GM19328 (cell line): ENCODE results near the gene DNAJA4.
"Not testable (repeated sequence)": the region's sequence is repeated elsewhere in the genome, so short reads cannot be mapped to it uniquely, and the experiment has no call there.

ENCODE experiments used
- ATAC-seq: cut with Tn5 transposase; IDR thresholded peaks from one replicate; pipeline ENCODE4 v1.9.1; 2021; ENCODE audit warnings: mild to moderate bottlenecking, moderate library complexity; ENCODE audit not compliant: unreplicated experiment

The DNAJA4 gene

GRCh38 chr15:78243491-78243941 is 20.8 kb upstream of the DNAJA4 start:
- ATAC-seq = no peak

GRCh38 chr15:78244101-78244500 is 20.3 kb upstream of the DNAJA4 start:
- no peak for ATAC-seq

GRCh38 chr15:78244893-78245292 is 19.5 kb upstream of the DNAJA4 start:
- no peak for ATAC-seq

GRCh38 chr15:78245392-78245791 is 19.0 kb upstream of the DNAJA4 start:
- not testable (repeated sequence) for ATAC-seq

GRCh38 chr15:78245976-78246620 is 18.3 kb upstream of the DNAJA4 start:
- ATAC-seq = not testable (repeated sequence)

- no peak for ATAC-seq
Measured at GRCh38 chr15:78247911-78248310, 16.5 kb upstream of the DNAJA4 start.

GRCh38 chr15:78249131-78249530 is 15.2 kb upstream of the DNAJA4 start:
- ATAC-seq = no peak

GRCh38 chr15:78251136-78251535 is 13.2 kb upstream of the DNAJA4 start:
- no peak for ATAC-seq

- no peak for ATAC-seq
Measured at GRCh38 chr15:78255421-78256043, 8.8 kb upstream of the DNAJA4 start.

GRCh38 chr15:78256044-78256437 is 8.3 kb upstream of the DNAJA4 start:
- no peak for ATAC-seq

GRCh38 chr15:78257681-78258080 is 6.7 kb upstream of the DNAJA4 start:
- ATAC-seq = no peak

- ATAC-seq = no peak
Measured at GRCh38 chr15:78259232-78259631, 5.1 kb upstream of the DNAJA4 start.

- no peak for ATAC-seq
Measured at GRCh38 chr15:78260489-78260888, 3.9 kb upstream of the DNAJA4 start.

GRCh38 chr15:78261062-78261461 is 3.3 kb upstream of the DNAJA4 start:
- no peak for ATAC-seq

- no peak for ATAC-seq
Measured at GRCh38 chr15:78263351-78263781, 996 bp upstream of the DNAJA4 start.

GRCh38 chr15:78263907-78264303 is 457 bp upstream of the DNAJA4 start:
- ATAC-seq = no peak

GRCh38 chr15:78265137-78265460 is 737 bp downstream of the DNAJA4 start:
- ATAC-seq = no peak

GRCh38 chr15:78265752-78266224 is 1.4 kb downstream of the DNAJA4 start:
- ATAC-seq = no peak

GRCh38 chr15:78266229-78266628 is 1.9 kb downstream of the DNAJA4 start:
- ATAC-seq = no peak

GRCh38 chr15:78266806-78267205 is 2.4 kb downstream of the DNAJA4 start:
- ATAC-seq = no peak

- no peak for ATAC-seq
Measured at GRCh38 chr15:78272316-78272715, 8.0 kb downstream of the DNAJA4 start.

GRCh38 chr15:78272776-78273175 is 8.4 kb downstream of the DNAJA4 start:
- ATAC-seq = no peak

- ATAC-seq = no peak
Measured at GRCh38 chr15:78274994-78275393, 10.6 kb downstream of the DNAJA4 start.
